ENCODE results near the gene USP34.
"Not testable (repeated sequence)": the region's sequence is repeated elsewhere in the genome, so short reads cannot be mapped to it uniquely, and the experiment has no call there.

Gene USP34

GRCh38 chr2:61463769-61464475, 7.0 kb downstream of the USP34 start:
- no peak for DNase-seq (ENCODE audit: low read depth)

DNA sequence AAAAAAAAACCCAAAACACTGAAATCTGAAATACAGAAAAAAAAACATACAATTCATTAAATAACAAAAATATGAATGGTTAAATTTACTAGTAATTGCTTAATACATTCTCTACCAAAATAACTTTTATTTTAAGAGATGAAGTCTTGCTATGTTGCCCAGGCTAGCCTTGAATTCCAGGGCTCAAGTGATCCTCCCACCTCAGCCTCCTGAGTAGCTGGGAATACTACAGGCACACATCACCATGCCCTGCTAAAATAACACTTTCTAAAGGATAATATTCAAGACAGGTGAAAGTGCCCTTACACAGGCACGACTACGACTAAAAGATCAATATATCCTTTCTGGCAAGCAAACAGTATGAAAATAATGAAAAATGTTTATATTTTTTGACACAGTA, 9.5 kb downstream of the USP34 start:
- DNase-seq (ENCODE audit: low read depth), result no peak

- DNase-seq (ENCODE audit: low read depth), result no peak
Observed at GRCh38 chr2:61460163-61460562, 10.7 kb downstream of the USP34 start.

DNA sequence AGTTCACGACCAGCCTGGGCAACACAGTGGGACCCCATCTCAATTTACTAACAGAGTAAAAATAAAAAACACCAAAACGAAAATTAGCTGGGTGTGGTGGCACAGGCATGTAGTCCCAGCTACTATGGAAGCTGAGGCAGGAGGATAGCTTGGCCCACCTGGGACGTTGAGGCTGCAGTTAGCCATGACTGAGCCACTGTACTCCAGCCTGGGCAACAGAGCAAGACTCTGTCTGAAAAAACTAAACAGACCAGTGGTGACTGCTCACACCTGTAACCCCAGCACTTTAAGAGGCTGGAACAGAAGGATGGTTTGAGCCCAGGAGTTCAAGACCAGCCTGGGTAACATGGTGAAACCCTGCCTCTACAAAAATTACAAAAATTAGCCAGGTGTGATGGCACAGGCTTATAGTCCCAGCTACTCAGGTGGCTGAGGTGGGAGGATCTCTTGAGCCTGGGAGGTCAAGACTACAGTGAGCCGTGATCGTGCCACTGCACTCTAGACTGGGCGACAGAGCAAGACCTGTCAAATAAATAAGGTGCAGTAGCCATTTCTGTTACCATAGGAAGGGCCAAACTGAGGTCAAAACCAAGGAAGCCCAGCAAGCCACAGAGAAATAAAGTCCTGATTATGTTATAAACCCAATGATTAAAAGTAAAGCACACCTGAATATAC, 14.0 kb downstream of the USP34 start:
- no peak for DNase-seq (ENCODE audit: low read depth)

DNA sequence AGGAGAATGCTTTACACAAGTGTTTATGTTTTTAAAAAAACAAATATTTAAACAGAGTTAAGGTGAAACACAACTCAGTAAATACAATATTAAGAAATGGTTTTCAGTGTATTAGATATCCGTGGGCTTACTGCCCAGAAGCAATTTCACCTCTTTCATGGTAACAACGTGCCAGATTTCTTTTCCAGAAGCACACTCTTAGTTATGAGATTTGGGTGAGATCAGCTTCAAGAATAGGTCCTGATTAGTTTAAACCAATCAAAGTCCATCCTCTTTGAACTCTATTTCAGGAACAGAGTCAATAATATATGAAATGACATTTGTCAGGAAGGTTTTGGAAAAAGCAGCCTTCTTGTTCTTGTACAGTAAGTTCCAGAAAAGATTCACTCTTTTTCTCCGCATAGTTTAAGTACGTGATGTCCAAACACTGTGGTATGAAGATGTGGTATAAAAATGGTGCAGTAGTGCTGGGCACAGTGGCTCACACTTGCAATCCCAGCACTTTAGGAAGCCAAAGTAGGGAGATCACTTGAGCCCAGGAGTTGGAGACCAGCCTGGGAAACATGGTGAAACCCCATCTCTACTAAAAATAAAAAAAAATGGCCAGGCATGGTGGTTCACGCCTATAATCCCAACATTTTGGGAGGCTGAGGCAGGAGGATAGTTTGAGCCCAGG, 14.7 kb downstream of the USP34 start:
- DNase-seq (ENCODE audit: low read depth), result no peak

DNA sequence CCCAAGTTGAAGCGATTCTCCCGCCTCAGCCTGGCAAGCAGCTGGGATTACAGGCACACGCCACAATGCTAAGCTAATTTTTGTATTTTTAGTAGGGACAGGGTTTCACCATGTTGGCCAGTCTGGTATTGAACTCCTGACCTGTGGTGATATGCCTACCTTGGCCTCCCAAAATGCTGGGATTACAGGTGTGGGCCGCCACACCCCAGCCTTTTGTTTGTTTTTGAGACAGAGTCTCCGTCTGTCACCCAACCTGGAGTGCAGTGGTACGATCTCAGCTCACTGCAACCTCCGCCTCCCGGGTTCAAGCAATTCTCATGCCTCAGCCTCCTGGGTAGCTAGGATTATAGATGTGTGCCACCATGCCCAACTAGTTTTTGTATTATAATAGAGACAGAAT, 15.9 kb downstream of the USP34 start:
- not testable (repeated sequence) for DNase-seq (ENCODE audit: low read depth)

DNA sequence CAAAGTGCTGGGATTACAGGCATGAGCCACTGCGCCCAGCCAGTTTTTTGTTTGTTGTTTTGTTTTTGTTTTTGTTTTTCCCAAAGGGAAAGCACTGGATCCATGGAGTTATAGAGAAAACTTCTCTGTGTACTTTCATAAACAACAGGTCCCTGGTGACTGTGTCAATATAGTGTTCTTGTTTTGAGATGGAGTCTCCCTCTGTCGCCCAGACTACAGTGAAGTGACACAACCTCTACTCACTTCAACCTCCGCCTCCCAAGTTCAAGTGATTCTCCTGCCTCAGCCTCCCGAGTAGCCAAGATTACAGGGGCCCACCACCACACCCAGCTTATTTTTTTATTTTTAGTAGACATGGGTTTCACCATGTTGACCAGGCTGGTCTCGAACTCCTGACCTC, 16.5 kb downstream of the USP34 start:
- DNase-seq (ENCODE audit: low read depth), result no peak

DNA sequence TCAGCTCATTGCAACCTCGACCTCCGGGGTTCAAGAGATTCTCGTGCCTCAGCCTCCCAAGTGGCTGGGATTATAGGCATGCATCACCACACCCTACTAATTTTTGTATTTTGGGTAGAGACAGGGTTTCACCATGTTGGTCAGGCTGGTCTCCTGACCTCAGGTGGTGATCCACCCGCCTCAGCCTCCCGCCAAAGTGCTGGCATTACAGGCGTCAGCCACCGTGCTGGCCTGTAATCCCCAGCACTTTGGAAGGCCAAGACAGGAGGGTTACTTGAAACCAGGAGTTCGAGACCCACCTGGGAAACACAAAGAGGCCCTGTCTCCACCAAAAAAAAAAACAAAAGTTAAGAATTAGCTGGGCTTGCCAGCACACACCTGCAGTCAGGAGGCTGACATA, 18.5 kb downstream of the USP34 start:
- no peak for DNase-seq (ENCODE audit: low read depth)

DNA sequence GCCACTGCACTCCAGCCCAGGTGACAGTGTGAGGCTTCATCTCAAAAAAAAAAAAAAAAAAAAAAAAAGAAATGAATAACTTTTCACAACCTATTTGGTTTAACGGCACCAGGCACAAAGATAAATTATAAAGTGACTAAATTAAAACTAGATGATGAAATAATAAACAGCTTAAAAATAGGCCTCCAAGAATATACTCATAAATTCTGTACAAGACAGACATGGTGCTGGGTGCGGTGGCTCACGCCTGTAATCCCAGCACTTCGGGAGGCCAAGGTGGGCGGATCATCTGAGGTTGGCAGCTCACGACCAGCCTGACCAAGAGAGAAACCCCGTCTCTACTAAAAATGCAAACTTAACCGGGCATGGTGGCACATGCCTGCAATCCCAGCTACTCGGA, 19.7 kb downstream of the USP34 start:
- no peak for DNase-seq (ENCODE audit: low read depth)

- no peak for DNase-seq (ENCODE audit: low read depth)
Observed at GRCh38 chr2:61450144-61450543, 20.7 kb downstream of the USP34 start.

- no peak for DNase-seq (ENCODE audit: low read depth)
Observed at GRCh38 chr2:61448229-61448628, 22.7 kb downstream of the USP34 start.

- not testable (repeated sequence) for DNase-seq (ENCODE audit: low read depth)
Observed at GRCh38 chr2:61446971-61447370, 23.9 kb downstream of the USP34 start.

- no peak for DNase-seq (ENCODE audit: low read depth)
Observed at GRCh38 chr2:61443342-61444041, 27.4 kb downstream of the USP34 start.

GRCh38 chr2:61439241-61440002, 31.5 kb downstream of the USP34 start:
- no peak for DNase-seq (ENCODE audit: low read depth)

GRCh38 chr2:61438670-61439069, 32.2 kb downstream of the USP34 start:
- no peak for DNase-seq (ENCODE audit: low read depth)

- no peak for DNase-seq (ENCODE audit: low read depth)
Observed at GRCh38 chr2:61437170-61437569, 33.7 kb downstream of the USP34 start.

DNA sequence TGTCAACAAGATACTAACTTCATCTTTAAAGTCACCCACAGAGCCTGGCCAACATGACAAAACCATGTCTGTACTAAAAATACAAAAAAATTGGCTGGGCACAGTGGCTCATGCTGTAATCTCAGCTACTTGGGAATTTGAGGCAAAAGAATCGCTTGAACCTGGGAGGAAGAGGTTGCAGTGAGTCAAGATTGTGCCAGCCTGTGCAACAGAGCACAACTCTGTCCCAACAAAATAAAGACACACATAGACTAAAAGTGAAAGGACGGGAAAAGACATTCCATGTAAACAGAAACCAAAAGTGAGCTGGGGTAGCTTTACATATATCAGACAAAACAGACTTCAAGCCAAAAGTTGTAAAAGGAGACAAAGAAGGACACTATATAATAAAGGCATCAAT, 34.8 kb downstream of the USP34 start:
- no peak for DNase-seq (ENCODE audit: low read depth)

GRCh38 chr2:61435291-61435690, 35.6 kb downstream of the USP34 start:
- DNase-seq (ENCODE audit: low read depth), result no peak

DNA sequence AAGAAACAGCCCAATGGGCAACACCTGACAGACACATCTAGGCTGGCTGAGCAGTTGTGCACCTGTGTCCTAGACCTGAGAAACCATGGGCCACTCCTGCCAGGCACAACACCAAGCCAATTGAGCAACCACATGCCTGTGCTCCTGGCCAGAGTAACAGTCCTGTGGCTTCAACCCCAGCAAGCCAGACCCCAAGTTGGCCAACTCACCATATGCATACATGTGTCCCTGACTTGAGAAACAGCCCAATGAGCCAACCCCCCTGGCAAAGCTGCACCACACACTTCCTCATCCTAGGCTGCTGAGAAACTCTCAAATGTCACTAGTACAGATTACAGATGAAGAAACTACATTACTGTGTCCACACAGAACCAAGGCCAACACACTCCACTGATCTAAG, 36.6 kb downstream of the USP34 start:
- no peak for DNase-seq (ENCODE audit: low read depth)

DNA sequence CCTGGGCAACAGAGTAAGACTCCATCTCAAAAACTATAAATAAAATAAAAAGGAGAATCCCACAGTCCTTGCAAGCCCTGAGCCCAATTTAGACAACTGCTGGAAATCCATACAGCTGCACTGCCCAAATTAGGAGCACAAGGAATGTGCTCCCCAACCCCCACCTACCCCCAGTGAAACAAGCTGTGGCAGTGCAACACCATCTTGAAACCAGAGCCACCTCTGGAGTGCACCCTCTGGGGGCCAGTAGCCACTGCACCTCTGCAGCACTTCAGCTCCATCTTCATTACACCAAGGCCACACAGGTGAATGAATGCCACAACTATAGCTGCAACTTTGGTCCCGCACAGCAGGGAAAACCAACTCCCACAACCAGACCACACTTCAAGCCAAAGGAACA, 37.3 kb downstream of the USP34 start:
- no peak for DNase-seq (ENCODE audit: low read depth)

GRCh38 chr2:61432990-61433389, 37.9 kb downstream of the USP34 start:
- no peak for DNase-seq (ENCODE audit: low read depth)

GRCh38 chr2:61431345-61431744, 39.5 kb downstream of the USP34 start:
- no peak for DNase-seq (ENCODE audit: low read depth)

All from stimulated activated CD8-positive, alpha-beta memory T cell treated with anti-CD3 and anti-CD28 coated beads, Interleukin-12 subunit alpha, Interleukin-12 subunit beta, amount 100 ng/mL, for 4 hours (primary cell).